Lower leg skin (tissue), 4 donors: Measurements from ENCODE around the gene RAMP3. TPM values are rescaled to one million over a fixed set of nuclear protein-coding genes. Genes with fewer than 3 reads are reported as not detected.

ENCODE experiments used
- DNase-seq, 2 donors: peaks; one replicate each; pipeline ENCODE4 v3.0.0-alpha.2; 2019; ENCODE audit warnings: low spot score in 2 of 2
- H3K4me3 ChIP-seq: fragments of 200-600 bp; sonication (generic); 2 replicates; pipeline ENCODE4 v1.5.1; 2017; ENCODE audit warnings: mild to moderate bottlenecking, low read depth; ENCODE audit not compliant: poor library complexity, severe bottlenecking
- CTCF ChIP-seq, 3 donors: fragments of 450-650 bp; IDR thresholded peaks; one replicate each; pipeline ENCODE4 v1.5.1; 2016; ENCODE audit warnings: antibody characterized with exemption in 3 of 3, mild to moderate bottlenecking in 3 of 3, moderate library complexity in 2 of 3
- POLR2A ChIP-seq, 2 donors: fragments of 450-650 bp; IDR thresholded peaks; one replicate each; pipeline ENCODE4 v1.6.1; 2016 to 2017; ENCODE audit warnings: antibody characterized with exemption in 2 of 2, mild to moderate bottlenecking in 1 of 2, moderate library complexity in 1 of 2
- WGBS, 2 donors: methylation state at CpG; one replicate each; pipeline ENCODE4 v1.1.5; 2018; 5-methylcytosine and 5-hydroxymethylcytosine counted together
- intact Hi-C: fragments of 100-400 bp; cut with DNase I; formaldehyde crosslinking; loops from one replicate; pipeline ENCODE4 v1.15.0; 2023; ENCODE audit warnings: low total_unique reads
- total RNA-seq, 4 donors: library from RNA; depleted of rRNA; stranded (reverse); fragments of >200 nt; gene quantifications; one replicate each; pipeline ENCODE4 v1.1.0, GENCODE V29; 2016

The RAMP3 gene
- total RNA-seq, 4 donors from 2014 or later, result 23.8 to 71.6 (median 35.1) TPM

- TF ChIP-seq CTCF (IDR thresholded peaks at IDR 0.05) (no peak), POLR2A (IDR thresholded peaks at IDR 0.05) (no peak)
- DNase-seq, result no peak
- intact Hi-C loops, result loop anchor here (10.0 kb wide), 1 partner anchor 279 kb away; no protein-coding TSS in a partner anchor
- 91 to 93% methylated on average over 4 of the region's 4 CpGs for WGBS, 2 donors
- no peak overlapping the region for H3K4me3 ChIP-seq
Observed at GRCh38 chr7:45133352-45133751, 24.2 kb upstream of the RAMP3 start.

- 91 to 94% methylated on average over 6 of the region's 7 CpGs for WGBS, 2 donors
- no peak overlapping the region for H3K4me3 ChIP-seq
- DNase-seq, result no peak
- no peak for TF ChIP-seq POLR2A (IDR thresholded peaks at IDR 0.05)
- TF ChIP-seq CTCF (IDR thresholded peaks at IDR 0.05), result no peak
- intact Hi-C loops, result loop anchor here (10.0 kb wide), 1 partner anchor 279 kb away; no protein-coding TSS in a partner anchor
Observed at GRCh38 chr7:45133877-45134276, 23.7 kb upstream of the RAMP3 start.

GRCh38 chr7:45136106-45137060 lies 21.2 kb upstream of the RAMP3 start:
- peak in 1 of 2 donors; percentile 23 for DNase-seq
- peak in 1 of 3 donors; percentile 50 for TF ChIP-seq CTCF (IDR thresholded peaks at IDR 0.05)
- no peak for TF ChIP-seq POLR2A (IDR thresholded peaks at IDR 0.05)
- no peak overlapping the region for H3K4me3 ChIP-seq
- intact Hi-C loops, result loop anchor here (10.0 kb wide), 1 partner anchor 282 kb away; no protein-coding TSS in a partner anchor
- WGBS, 2 donors, result 41 to 43% methylated on average over 9 of the region's 9 CpGs

GRCh38 chr7:45138433-45139267 lies 18.9 kb upstream of the RAMP3 start:
- H3K4me3 ChIP-seq, result no peak overlapping the region
- no peak for DNase-seq
- no peak for TF ChIP-seq CTCF (IDR thresholded peaks at IDR 0.05)
- TF ChIP-seq POLR2A (IDR thresholded peaks at IDR 0.05), result no peak
- WGBS, 2 donors, result 73 to 80% methylated on average over 10 of the region's 10 CpGs
- intact Hi-C loops, result loop anchor here (10.0 kb wide), 1 partner anchor 284 kb away; no protein-coding TSS in a partner anchor

- 79 to 81% methylated on average over 4 of the region's 4 CpGs for WGBS, 2 donors
- TF ChIP-seq CTCF (IDR thresholded peaks at IDR 0.05) (no peak), POLR2A (IDR thresholded peaks at IDR 0.05) (no peak)
- DNase-seq, result no peak
- intact Hi-C loops, result no loop called here
- H3K4me3 ChIP-seq, result no peak overlapping the region
Observed at GRCh38 chr7:45140827-45141226, 16.8 kb upstream of the RAMP3 start.
